ENCODE data around the gene CAPN8.

Gene CAPN8

GRCh38 chr1:223700942-223701637 is 35.6 kb upstream of the CAPN8 start:
- DNase-seq, result no peak

- no peak for DNase-seq
Observed at GRCh38 chr1:223700388-223700918, 35.0 kb upstream of the CAPN8 start.

- no peak for DNase-seq
Observed at GRCh38 chr1:223695941-223696340, 30.4 kb upstream of the CAPN8 start.

GRCh38 chr1:223695014-223695548 is 29.6 kb upstream of the CAPN8 start:
- no peak for DNase-seq

GRCh38 chr1:223691121-223691520 is 25.6 kb upstream of the CAPN8 start:
- no peak for DNase-seq

- no peak for DNase-seq
Observed at GRCh38 chr1:223684488-223684792, 18.9 kb upstream of the CAPN8 start.

GRCh38 chr1:223683586-223684487 is 18.3 kb upstream of the CAPN8 start:
- DNase-seq, result peak; percentile 60

- DNase-seq, result no peak
Observed at GRCh38 chr1:223682502-223682901, 17.0 kb upstream of the CAPN8 start.

- no peak for DNase-seq
Observed at GRCh38 chr1:223680188-223680587, 14.7 kb upstream of the CAPN8 start.

GRCh38 chr1:223678841-223679240 is 13.3 kb upstream of the CAPN8 start:
- no peak for DNase-seq

- DNase-seq, result no peak
Observed at GRCh38 chr1:223674119-223674890, 8.8 kb upstream of the CAPN8 start.

GRCh38 chr1:223670458-223671159 is 5.1 kb upstream of the CAPN8 start:
- peak; percentile 5 for DNase-seq

- DNase-seq, result no peak
Observed at GRCh38 chr1:223669003-223669795, 3.7 kb upstream of the CAPN8 start.

- no peak for DNase-seq
Observed at GRCh38 chr1:223667484-223668182, 2.1 kb upstream of the CAPN8 start.

- no peak for DNase-seq
Observed at GRCh38 chr1:223664106-223664505, 1.4 kb downstream of the CAPN8 start.

- no peak for DNase-seq
Observed at GRCh38 chr1:223662943-223663342, 2.6 kb downstream of the CAPN8 start.

GRCh38 chr1:223659711-223660110 is 5.8 kb downstream of the CAPN8 start:
- DNase-seq, result no peak

- no peak for DNase-seq
Observed at GRCh38 chr1:223657978-223658377, 7.5 kb downstream of the CAPN8 start.

- DNase-seq, result no peak
Observed at GRCh38 chr1:223654083-223654482, 11.4 kb downstream of the CAPN8 start.

- DNase-seq, result no peak
Observed at GRCh38 chr1:223653431-223653830, 12.1 kb downstream of the CAPN8 start.

GRCh38 chr1:223653015-223653414 is 12.5 kb downstream of the CAPN8 start:
- no peak for DNase-seq

Measured in CD4-positive, alpha-beta T cell treated with Interleukin-4 for 4 hours (primary cell).